Trophoblast cell (in vitro differentiated cells and primary cell): ENCODE measurements around the gene SHE.
"Not testable (repeated sequence)": the region's sequence is repeated elsewhere in the genome, so short reads cannot be mapped to it uniquely, and the experiment has no call there.

Experiments used
- DNase-seq, 2 donors: peaks; one replicate each; pipeline ENCODE4 v3.0.0-alpha.2; 2016
- H2AFZ ChIP-seq: 2 replicates; pipeline ENCODE4 v1.6.1; 2013; ENCODE audit warnings: low read length, moderate library complexity, mild to moderate bottlenecking; ENCODE audit not compliant: insufficient read depth, poor library complexity
- H2AK5ac ChIP-seq: 2 replicates; pipeline ENCODE4 v1.6.1; 2013; ENCODE audit warnings: mild to moderate bottlenecking, low read length
- H2BK120ac ChIP-seq: 2 replicates; pipeline ENCODE4 v1.6.1; 2013; ENCODE audit warnings: low read length, mild to moderate bottlenecking, moderate library complexity; ENCODE audit not compliant: insufficient read depth, poor library complexity
- H2BK12ac ChIP-seq: 2 replicates; pipeline ENCODE4 v1.6.1; 2013; ENCODE audit warnings: mild to moderate bottlenecking, low read length, moderate library complexity
- H2BK5ac ChIP-seq: 2 replicates; pipeline ENCODE4 v1.6.1; 2013; ENCODE audit warnings: low read length, low read depth, moderate library complexity, mild to moderate bottlenecking; ENCODE audit not compliant: poor library complexity
- H3K14ac ChIP-seq: 2 replicates; pipeline ENCODE4 v1.6.1; 2013; ENCODE audit warnings: mild to moderate bottlenecking, low read length
- H3K18ac ChIP-seq: 2 replicates; pipeline ENCODE4 v1.6.1; 2013; ENCODE audit warnings: mild to moderate bottlenecking, low read length
- H3K23ac ChIP-seq: 2 replicates; pipeline ENCODE4 v1.6.1; 2013; ENCODE audit warnings: low read length
- H3K27ac ChIP-seq: 2 replicates; pipeline ENCODE4 v1.5.1; 2013; ENCODE audit warnings: low read depth, mild to moderate bottlenecking, inconsistent platforms, low read length, moderate library complexity
- H3K27me3 ChIP-seq: 2 replicates; pipeline ENCODE4 v1.6.1; 2013; ENCODE audit warnings: inconsistent platforms, mild to moderate bottlenecking, low read length, moderate library complexity; ENCODE audit not compliant: insufficient read depth
- H3K36me3 ChIP-seq, 2 experiments: 1 replicate in 1 of 2; 2 replicates in 1 of 2; pipeline ENCODE4 v1.6.1; 2013; ENCODE audit warnings: low read length in 2 of 2, mild to moderate bottlenecking in 2 of 2, moderate library complexity in 1 of 2; ENCODE audit not compliant: insufficient read depth in 2 of 2, control insufficient read depth in 1 of 2
- H3K4ac ChIP-seq: 2 replicates; pipeline ENCODE4 v1.6.1; 2013; ENCODE audit warnings: low read depth, mild to moderate bottlenecking, low read length, moderate library complexity
- H3K4me1 ChIP-seq, 2 experiments: 1 replicate in 1 of 2; 2 replicates in 1 of 2; pipeline ENCODE4 v1.6.1; 2013; ENCODE audit warnings: low read length in 2 of 2, mild to moderate bottlenecking in 2 of 2, moderate library complexity in 1 of 2; ENCODE audit not compliant: insufficient read depth in 2 of 2, control insufficient read depth in 1 of 2
- H3K4me2 ChIP-seq: 2 replicates; pipeline ENCODE4 v1.6.1; 2013; ENCODE audit warnings: inconsistent platforms, mild to moderate bottlenecking, low read length, moderate library complexity
- H3K4me3 ChIP-seq: 2 replicates; pipeline ENCODE4 v1.5.1; 2013; ENCODE audit warnings: mild to moderate bottlenecking, low read depth, low read length, inconsistent platforms
- H3K79me1 ChIP-seq: one replicate; pipeline ENCODE4 v1.6.1; 2013; ENCODE audit warnings: low read length
- H3K79me2 ChIP-seq: 2 replicates; pipeline ENCODE4 v1.6.1; 2013; ENCODE audit warnings: low read length, mild to moderate bottlenecking; ENCODE audit not compliant: control insufficient read depth, insufficient read depth, poor library complexity
- H3K9ac ChIP-seq: 2 replicates; pipeline ENCODE4 v1.6.1; 2013; ENCODE audit warnings: mild to moderate bottlenecking, low read length
- H3K9me3 ChIP-seq: 2 replicates; pipeline ENCODE4 v1.6.1; 2013; ENCODE audit warnings: low read depth, mild to moderate bottlenecking, control low read depth, inconsistent platforms, low read length; ENCODE audit not compliant: insufficient read depth
- H4K12ac ChIP-seq: 2 replicates; pipeline ENCODE4 v1.6.1; 2013; ENCODE audit warnings: low read depth, mild to moderate bottlenecking, low read length, moderate library complexity
- H4K8ac ChIP-seq: 2 replicates; pipeline ENCODE4 v1.6.1; 2013; ENCODE audit warnings: low read depth, mild to moderate bottlenecking, low read length, moderate library complexity
- H4K91ac ChIP-seq: one replicate; pipeline ENCODE4 v1.6.1; 2013; ENCODE audit warnings: low read depth, mild to moderate bottlenecking, low read length, moderate library complexity
- WGBS: extraction: QIAGEN DNeasy Blood & Tissue Kit; methylation state at CpG from one replicate; pipeline ENCODE4 v1.1.7; 2013; ENCODE audit warnings: missing lambda C conversion rate; ENCODE audit not compliant: insufficient read length, insufficient coverage; ENCODE audit errors: extremely low coverage; 5-methylcytosine and 5-hydroxymethylcytosine counted together

SHE gene

GRCh38 chr1:154531950-154532349 is 29.7 kb upstream of the SHE start:
- H3K18ac ChIP-seq, H2BK12ac ChIP-seq, H3K9ac ChIP-seq, H3K4me3 ChIP-seq, H4K8ac ChIP-seq, H3K23ac ChIP-seq, H3K27me3 ChIP-seq, DNase-seq, H4K91ac ChIP-seq, H3K79me2 ChIP-seq, H3K14ac ChIP-seq, H3K79me1 ChIP-seq, H3K9me3 ChIP-seq, H3K4ac ChIP-seq, H2AFZ ChIP-seq, H3K36me3 ChIP-seq, H2AK5ac ChIP-seq, H4K12ac ChIP-seq, H2BK120ac ChIP-seq, H3K27ac ChIP-seq, H3K4me2 ChIP-seq, H3K4me1 ChIP-seq, H2BK5ac ChIP-seq: not testable (repeated sequence)
- WGBS = no CpG with 5 or more reads among the region's 13 CpGs

DNA sequence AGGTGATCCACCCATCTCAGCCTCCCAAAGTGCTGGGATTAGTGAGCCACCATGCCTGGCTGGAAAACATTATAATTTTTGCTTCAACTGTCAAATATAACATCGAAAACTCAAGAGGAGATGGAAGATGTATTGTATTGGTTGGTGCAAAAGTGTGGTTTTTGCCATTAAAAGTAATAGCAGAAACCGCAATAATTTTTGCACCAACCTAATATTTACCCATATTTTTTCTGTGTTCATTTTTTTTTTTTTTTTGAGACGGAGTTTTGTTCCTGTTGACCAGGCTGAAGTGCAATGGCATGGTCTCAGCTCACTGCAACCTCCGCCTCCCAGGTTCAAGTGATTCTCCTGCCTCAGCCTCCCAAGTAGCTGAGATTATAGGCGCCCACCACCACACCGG is 27.1 kb upstream of the SHE start:
- Histone ChIP-seq H4K91ac (no peak overlapping the region), H2BK5ac (no peak overlapping the region), H3K4me2 (no peak overlapping the region), H3K79me2 (no peaks in the 10 kb centered on the region), H3K4ac (no peak overlapping the region), H3K27ac (no peak overlapping the region), H3K4me1 (peaks cover 3 to 4% of the 10 kb centered on the region in 2 experiments), H3K23ac (no peak overlapping the region), H3K18ac (no peak overlapping the region), H3K14ac (no peak overlapping the region), H2AK5ac (no peak overlapping the region), H3K79me1 (no peaks in the 10 kb centered on the region), H3K9me3 (peaks cover 5% of the 10 kb centered on the region), H3K9ac (no peak overlapping the region), H3K36me3 (no peaks in the 10 kb centered on the region), H2AFZ (no peak overlapping the region), H2BK120ac (no peak overlapping the region), H2BK12ac (no peak overlapping the region), H3K27me3 (no peaks in the 10 kb centered on the region), H3K4me3 (no peak overlapping the region), H4K8ac (no peak overlapping the region), H4K12ac (no peak overlapping the region)
- DNase-seq = no peak
- WGBS = no CpG with 5 or more reads among the region's 6 CpGs

GRCh38 chr1:154527192-154527591 is 25.0 kb upstream of the SHE start:
- peaks cover 3 to 4% of the 10 kb centered on the region in 2 experiments for H3K4me1 ChIP-seq
- WGBS = no CpG with 5 or more reads among the region's 6 CpGs
- H2BK120ac ChIP-seq = no peak overlapping the region
- H3K23ac ChIP-seq = no peak overlapping the region
- no peak overlapping the region for H2AK5ac ChIP-seq
- H3K9me3 ChIP-seq = peaks cover 3% of the 10 kb centered on the region
- H3K4me3 ChIP-seq = no peak overlapping the region
- H4K91ac ChIP-seq = no peak overlapping the region
- no peaks in the 10 kb centered on the region for H3K27me3 ChIP-seq
- H3K4ac ChIP-seq = no peak overlapping the region
- no peaks in the 10 kb centered on the region for H3K36me3 ChIP-seq
- no peak overlapping the region for H3K4me2 ChIP-seq
- no peak overlapping the region for H3K9ac ChIP-seq
- DNase-seq = no peak
- no peak overlapping the region for H4K12ac ChIP-seq
- H2BK12ac ChIP-seq = no peak overlapping the region
- no peak overlapping the region for H2BK5ac ChIP-seq
- no peak overlapping the region for H2AFZ ChIP-seq
- H3K18ac ChIP-seq = no peak overlapping the region
- H3K27ac ChIP-seq = no peak overlapping the region
- no peak overlapping the region for H3K14ac ChIP-seq
- no peaks in the 10 kb centered on the region for H3K79me1 ChIP-seq
- H4K8ac ChIP-seq = no peak overlapping the region
- no peaks in the 10 kb centered on the region for H3K79me2 ChIP-seq

DNA sequence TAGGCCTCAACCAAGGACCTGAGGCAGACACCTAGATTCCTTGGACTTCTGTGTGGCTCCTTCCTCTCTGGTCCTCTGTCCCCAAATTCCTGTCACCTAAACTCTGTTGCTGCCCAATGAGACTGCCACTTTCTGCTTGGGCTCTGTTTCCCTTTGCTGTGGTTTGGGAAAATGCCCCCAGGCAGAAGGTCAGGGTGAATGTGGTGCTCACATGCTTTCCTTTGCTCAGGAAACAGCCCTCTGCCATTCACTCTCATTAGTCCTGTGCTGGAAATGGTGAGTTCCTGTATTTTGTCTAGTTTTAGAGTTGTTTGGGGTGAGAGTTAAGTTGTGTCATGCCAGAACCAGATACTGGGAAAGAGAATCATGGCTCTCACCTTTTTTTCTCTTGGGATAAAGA is 22.7 kb upstream of the SHE start:
- Histone ChIP-seq H3K23ac (no peak overlapping the region), H3K27ac (no peak overlapping the region), H3K4me2 (no peak overlapping the region), H3K4me3 (no peak overlapping the region), H3K4me1 (peaks cover 3 to 4% of the 10 kb centered on the region in 2 experiments), H4K8ac (no peak overlapping the region), H3K9ac (no peak overlapping the region), H3K27me3 (peaks cover 4% of the 10 kb centered on the region), H2BK5ac (no peak overlapping the region), H2BK12ac (no peak overlapping the region), H3K36me3 (no peaks in the 10 kb centered on the region), H2AK5ac (no peak overlapping the region), H3K14ac (no peak overlapping the region), H3K79me2 (no peaks in the 10 kb centered on the region), H3K4ac (no peak overlapping the region), H3K9me3 (no peaks in the 10 kb centered on the region), H3K18ac (no peak overlapping the region), H3K79me1 (no peaks in the 10 kb centered on the region), H2AFZ (no peak overlapping the region), H4K91ac (no peak overlapping the region), H4K12ac (no peak overlapping the region), H2BK120ac (no peak overlapping the region)
- no peak for DNase-seq
